ENCODE measurements around the gene UBE2S.
A peak's percentile ranks its signal among the peaks of the same experiment; 100 is the strongest.
"Not testable (repeated sequence)": the region's sequence is repeated elsewhere in the genome, so short reads cannot be mapped to it uniquely, and the experiment has no call there.

Gene UBE2S

DNA sequence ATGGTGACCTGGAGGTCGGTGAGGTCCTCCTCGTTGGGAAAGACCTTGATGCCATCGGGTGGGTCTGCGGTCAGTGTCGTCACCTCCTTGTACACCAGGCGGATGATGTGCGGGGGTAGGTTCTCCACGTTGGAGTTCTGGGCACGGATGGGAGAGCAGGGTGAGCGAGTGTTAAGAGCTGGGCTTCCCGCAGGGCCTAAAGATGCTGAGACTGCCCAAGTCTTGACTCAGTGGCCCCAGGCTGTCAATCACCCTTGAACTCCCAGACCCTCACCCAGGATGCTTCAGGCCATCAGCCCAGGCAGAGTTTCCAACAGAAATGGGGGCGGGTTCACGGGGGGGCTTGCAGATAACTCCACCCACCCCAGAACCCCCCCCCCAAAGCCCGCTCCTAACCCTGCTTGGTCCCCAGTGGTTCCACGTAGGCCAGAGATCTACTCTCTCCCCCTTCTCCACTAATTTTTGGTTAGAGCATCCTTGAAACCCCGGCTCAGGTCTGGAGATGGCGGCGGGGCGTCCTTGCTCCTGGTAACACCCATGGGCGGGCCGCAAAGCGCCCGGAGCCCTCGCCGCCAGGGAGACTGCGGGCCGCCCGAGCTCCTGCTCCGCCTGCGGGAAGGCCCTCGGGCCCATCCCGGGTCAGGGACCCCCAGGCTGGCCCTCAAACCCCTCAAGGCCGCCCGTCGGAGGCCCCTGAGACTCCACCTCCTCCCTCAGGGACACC is 600 bp downstream of the UBE2S start:
- no peak for DNase-seq

DNA sequence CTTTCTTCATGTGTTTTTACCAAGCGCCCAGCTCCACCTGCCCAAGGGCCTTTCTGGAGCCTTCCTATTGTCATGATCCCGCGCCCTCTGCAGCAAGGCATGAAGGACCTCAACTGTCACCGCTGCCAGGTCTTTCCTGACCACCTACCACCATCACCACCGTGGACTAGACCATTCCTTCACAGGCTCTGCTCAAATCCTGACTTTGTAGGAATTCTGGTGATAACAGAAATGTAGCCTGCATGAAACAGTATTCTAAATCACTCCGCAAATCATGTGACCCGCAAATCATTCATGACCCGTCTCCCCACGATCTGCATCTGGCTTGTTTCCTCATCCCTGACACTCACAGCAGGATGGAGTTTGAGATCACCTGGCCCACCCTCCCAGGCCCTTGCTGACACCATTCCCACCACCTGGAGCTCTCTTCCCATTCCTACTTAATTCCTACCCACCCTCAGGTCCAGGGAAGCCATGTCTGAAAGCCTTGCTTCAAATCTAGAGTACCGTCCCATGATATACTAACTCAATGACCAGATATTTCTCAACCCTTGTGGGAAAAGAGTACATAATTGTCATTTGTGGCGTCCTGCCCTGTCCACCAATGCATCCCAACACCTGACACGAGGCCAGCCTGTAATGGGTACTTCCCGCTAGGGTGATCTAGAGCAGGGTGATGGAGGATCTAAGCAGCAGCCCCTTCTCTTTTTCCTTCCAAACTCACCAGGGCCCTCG is 1.3 kb downstream of the UBE2S start:
- no peak for DNase-seq

- no peak for DNase-seq
Observed at GRCh38 chr19:55405638-55406037, 1.9 kb downstream of the UBE2S start.

DNA sequence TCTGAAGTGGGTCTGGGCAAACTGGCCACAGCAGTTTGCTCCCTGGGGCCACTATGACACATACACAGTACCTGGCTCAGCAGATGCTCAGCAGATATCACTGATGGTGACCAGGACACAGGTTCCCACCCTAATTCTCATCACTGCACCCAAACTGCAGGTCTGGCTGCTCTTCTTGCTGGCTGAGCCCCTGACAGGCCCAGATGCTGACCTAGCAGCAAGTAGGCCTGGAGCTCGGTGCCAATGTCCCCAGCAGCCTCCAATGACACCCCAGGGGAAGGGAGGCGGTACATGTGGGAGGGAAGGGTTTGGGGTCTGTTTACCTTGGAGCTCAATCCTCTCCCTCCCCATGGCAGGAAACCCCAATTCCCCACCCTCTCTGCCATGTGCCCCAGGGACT is 5.1 kb downstream of the UBE2S start:
- DNase-seq = no peak

DNA sequence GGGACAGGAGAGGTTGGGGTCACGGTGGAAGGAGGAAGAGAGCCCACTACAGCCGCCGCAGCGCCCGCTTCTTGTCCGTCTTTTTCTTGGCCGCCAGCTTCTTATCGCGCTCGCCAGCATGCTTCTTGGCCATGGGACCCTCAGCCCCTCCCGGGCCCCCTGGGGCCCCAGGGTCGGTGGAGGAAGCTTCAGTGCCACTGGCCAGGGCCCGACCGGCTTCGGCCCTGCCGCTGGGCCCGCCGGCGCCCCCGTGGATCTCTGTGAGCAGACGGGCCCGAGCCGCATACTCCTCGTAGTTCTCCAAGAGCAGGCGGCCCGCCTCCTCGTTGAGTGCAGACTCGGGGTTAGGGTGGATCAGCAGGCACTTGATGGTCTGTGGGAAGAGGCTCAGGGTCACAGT is 6.2 kb downstream of the UBE2S start:
- DNase-seq = not testable (repeated sequence)

- no peak for DNase-seq
Observed at GRCh38 chr19:55400281-55401087, 7.1 kb downstream of the UBE2S start.

DNA sequence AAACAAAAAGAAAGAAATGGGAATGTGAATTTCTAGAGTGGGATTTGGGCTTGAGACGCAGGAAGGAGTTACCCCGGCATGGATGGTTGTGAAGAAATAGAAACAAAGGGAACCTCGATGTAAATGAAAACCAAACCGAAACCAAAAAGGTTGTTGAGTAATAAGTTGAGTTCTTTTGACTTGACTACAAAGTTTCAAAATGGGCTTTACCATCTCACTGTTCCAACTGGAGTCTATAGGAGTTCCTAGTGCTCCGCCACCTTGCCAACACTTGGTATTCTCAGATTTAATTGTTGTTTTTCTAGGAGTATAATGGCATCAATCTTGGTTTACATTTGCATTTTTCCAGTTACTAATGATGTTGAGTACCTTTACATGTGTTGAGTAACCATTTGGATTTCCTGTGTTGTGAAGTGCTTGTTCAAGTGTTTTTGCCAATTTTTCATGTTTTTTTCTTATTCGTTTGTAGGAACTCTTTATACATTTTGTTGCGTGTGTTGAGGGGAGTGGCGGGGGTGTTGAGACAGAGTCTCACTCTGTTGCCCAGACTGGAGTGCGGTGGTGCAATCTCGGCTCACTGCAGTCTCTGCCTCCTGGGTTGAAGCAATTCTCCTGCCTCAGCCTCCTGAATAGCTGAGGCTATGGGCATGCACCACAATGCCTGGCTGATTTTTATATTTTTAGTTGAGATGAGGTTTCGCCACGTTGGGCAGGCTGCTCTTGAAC is 9.2 kb downstream of the UBE2S start:
- DNase-seq = no peak

- DNase-seq = no peak
Observed at GRCh38 chr19:55392820-55393761, 14.5 kb downstream of the UBE2S start.

DNA sequence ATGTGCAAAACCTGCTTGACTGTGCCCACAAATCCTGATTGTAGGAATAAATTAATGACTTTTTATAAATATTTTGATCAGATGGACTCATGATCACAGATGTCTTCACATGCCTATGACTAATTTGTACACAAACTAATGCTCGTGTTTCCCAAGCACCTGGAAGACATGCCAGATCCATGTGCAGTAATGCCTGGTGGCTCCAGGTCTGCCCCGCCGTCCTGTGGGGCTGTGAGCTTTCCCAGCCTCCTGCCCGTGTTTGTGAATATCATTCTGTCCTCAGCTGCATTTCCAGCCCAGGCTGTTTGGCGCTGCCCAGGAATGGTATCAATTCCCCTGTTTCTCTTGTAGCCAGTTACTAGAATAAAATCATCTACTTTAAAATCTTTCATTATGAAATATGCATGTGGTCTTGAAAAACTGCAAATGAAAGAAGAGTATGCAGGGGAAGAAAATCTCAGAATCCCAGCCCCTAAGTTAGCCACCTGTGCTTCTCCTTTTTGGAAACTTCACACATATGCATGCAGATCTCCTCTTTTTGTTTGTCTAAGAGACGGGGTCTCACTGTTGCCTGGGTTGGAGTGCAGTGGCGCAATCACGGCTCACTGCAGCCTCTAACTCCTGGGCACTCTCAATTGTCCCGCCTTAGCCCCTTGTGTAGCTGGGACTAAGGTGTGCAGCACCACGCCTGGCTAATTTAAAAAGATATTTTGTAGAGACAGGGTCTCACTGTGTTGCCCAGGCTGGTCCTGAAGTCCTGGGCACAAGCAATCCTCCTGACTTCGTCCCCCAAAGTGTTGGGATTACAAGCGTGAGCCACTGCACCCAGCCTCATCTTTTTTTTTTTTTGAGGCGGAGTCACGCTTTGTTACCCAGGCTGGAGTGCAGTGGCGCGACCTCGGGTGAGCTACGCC is 15.6 kb downstream of the UBE2S start:
- DNase-seq = no peak

DNA sequence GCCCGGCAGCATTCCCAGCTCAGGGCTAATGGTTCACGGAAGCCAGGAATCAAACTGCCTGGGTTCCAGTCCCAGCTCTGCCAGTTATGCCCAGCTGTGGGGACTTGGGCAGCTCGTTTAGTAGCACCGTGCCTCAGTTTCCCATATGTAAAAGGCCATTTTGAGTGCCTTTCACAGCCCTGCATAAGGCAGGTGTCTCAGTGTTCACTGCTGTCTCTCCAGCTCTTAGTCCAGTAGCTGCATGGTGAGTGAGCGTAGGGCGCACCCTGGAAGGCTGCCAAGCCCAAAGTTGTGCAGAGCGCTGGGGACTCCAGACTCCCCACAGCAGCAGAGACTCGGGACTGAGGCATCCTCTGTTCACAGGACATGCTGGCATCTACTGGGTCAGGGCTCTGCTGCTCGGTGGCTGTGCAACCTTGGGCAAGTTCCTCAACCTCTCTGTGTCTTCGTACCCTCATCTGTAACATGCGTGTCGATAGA is 16.4 kb downstream of the UBE2S start:
- no peak for DNase-seq

DNA sequence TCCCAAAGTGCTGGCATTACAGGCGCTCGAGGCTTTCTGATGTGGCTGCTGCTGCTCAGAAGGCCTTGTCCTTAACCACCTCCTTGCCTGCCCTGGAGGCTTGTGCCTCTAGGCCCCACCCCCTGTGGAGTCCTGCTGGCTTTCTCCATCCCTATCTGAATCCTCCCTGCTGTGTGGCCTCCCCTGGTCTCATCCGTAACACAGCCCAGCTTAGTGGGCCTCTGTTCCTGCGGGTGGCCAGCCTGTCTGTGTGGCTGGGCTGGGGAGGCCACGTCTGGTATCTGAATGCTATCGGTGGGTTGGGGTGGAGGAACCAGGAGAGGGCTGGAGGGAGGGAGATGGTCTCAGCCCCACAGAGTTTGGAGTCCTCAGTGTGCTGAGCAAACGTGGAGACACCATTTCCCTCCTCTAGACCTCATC is 17.1 kb downstream of the UBE2S start:
- no peak for DNase-seq

DNA sequence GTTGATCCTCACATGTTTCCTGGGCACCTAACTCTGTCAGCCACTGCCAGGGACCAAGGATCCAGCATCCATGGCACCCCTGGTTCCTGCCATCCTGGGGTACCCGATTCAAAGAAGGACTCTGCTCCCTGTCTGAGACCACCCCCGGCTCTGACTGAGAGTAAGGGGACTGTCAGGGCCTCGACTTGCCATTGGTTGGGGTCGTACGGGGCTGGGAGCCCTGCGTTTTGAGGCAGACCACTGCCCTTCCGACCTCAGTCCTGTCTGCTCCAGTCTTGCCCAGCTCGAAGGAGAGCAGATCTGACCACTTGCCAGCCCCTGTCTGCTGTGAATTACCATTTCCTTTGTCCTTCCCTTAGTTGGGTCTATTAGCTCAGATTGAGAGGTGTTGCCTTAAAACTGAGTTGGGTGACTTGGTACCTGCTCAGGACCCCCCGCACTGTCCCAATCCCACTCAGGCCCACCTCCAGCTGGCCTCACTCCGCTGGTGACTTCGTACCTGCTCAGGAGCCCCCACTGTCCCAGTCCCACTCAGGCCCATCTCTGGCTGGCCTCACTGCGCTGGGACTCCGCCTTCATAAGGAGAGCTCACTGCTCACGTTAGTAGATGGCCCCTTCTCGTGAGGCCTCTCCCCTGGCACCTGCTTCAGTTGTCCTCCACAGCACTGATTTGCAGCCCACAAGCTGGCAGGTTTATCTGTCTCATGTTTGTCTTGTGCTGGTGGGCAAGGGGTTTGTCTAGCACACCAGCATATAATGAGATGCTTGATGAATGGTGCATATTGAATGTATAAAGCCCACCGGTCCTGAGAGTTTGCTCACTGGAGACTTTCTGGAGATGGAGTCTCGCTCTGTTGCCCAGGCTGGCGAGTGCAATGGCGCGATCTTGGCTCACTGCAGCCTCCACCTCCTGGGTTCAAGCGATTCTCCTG is 17.9 kb downstream of the UBE2S start:
- DNase-seq = no peak

DNA sequence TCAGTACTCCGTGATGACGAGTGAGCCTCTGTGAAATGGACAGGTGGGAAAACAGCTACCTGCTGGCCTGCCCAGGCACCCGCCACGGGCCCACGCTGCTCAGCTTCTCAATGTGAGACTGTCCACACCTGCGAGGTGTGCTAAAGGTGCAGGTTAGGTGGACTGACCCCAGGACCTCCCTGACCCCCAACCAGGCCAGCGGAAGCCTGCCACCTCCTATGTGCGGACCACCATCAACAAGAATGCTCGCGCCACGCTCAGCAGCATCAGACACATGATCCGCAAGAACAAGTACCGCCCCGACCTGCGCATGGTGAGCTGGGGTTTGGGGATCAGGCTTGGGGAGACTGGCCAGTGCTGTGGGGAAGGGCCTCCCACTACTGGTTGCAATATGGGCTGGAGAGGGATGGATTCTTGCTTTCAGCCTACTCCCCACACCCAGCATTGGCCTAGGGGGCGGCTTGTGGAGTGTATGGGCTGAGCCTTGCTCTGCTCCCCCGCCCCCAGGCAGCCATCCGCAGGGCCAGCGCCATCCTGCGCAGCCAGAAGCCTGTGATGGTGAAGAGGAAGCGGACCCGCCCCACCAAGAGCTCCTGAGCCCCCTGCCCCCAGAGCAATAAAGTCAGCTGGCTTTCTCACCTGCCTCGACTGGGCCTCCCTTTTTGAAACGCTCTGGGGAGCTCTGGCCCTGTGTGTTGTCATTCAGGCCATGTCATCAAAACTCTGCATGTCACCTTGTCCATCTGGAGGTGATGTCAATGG is 19.7 kb downstream of the UBE2S start:
- no peak for DNase-seq

DNA sequence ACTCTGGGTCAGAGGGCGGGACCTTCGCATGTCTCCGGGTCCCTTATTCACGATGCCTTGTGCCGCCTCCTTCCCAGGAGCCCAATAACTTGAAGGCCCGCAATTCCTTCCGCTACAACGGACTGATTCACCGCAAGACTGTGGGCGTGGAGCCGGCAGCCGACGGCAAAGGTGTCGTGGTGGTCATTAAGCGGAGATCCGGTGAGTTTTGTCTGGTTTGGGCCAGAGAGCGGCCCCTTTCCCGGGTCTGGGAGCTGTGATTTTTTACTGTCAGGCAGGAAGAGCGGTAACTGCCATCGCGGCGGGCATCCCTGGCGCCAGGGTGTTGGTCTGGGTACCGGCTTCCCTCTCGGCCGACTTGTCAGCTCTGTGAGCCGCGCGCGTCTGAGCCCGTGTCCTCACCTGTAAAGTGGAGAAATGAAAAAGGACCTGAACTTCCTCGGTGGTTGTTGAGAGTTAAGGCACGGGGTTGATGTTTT is 21.1 kb downstream of the UBE2S start:
- no peak for DNase-seq

DNA sequence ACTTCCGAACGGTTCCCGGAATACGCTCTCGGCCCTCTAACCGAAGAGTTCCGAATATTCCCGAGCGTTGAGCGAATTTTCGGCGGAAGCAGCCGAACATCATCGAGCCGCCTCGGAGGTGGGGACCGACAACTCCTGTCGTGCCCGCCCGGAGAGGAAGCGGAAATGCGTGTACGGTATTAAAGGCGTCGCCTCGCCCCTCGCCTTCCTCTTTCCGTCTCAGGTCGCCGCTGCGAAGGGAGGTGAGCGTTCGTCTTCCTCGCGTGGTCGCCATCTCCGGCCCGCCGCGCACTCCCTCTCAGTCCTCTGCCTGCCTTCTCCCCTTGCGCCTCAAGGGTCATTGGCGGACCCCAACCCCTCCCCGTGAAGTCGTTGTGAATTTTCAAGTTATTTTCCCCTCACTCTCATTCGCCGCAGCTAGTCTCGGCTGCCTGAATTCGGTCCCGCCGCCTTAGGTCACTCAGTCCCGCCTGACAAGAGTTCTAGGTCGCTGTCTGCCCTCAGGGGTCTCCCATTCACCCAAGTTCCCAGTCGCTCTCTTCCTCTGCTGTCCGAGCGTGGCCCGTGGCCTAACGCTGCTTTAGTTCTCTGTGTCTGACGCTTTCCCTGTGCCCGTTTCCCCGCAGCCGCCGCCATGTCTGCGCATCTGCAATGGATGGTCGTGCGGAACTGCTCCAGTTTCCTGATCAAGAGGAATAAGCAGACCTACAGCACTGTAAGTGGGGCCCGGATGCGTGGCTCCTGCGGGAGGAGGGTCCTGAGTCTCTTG is 21.7 kb downstream of the UBE2S start, which contains the start of gene RPL28:
RPL28 (plus strand) TSS at position 209 of the 769 bp plus-strand sequence; CDS start at position 635, 426 bp downstream.
- DNase-seq = no peak

- DNase-seq = peak; percentile 99
Observed at GRCh38 chr19:55384920-55385723, 22.5 kb downstream of the UBE2S start.
